ENCODE measurements around the gene LACTB. TPM values are rescaled to one million over a fixed set of nuclear protein-coding genes. Genes with fewer than 3 reads are reported as not detected.
A peak's percentile ranks its signal among the peaks of the same experiment; 100 is the strongest.

The LACTB gene
- total RNA-seq = 26.0 TPM
- long read RNA-seq, transcript LACTB-201 (6 exons, 1,972 nt) = major isoform, 51 of 87 reads
- long read RNA-seq, transcript LACTB-202 (5 exons, 2,978 nt) = minor isoform, 15 of 87 reads
- long read RNA-seq, partial matches to known transcripts = 11 of 87 reads
- long read RNA-seq, other reads (novel, unspliced or antisense) = 10 of 87 reads

- ATAC-seq = peak; percentile 97
- peak; percentile 93 for DNase-seq
- intact Hi-C loops (cut with micrococcal nuclease) = no loop called here
Measured at GRCh38 chr15:63121382-63122001, at the start of gene LACTB. Gene LACTB, plus strand, starts transcription at chr15:63121861. Its CDS starts 11 bp downstream, at chr15:63121872.

GRCh38 chr15:63072023-63072650, 49.5 kb upstream of the LACTB start:
- intact Hi-C loops (cut with micrococcal nuclease) = no loop called here
- DNase-seq (no peak), ATAC-seq (no peak)

- DNase-seq (no peak), ATAC-seq (no peak)
- intact Hi-C loops (cut with micrococcal nuclease) = no loop called here
Measured at GRCh38 chr15:63072809-63073277, 48.8 kb upstream of the LACTB start.

- no peak for DNase-seq
- intact Hi-C loops (cut with micrococcal nuclease) = no loop called here
- ATAC-seq = no peak
Measured at GRCh38 chr15:63073497-63074172, 48.0 kb upstream of the LACTB start.

- intact Hi-C loops (cut with micrococcal nuclease) = no loop called here
- DNase-seq = no peak
- ATAC-seq = no peak
Measured at GRCh38 chr15:63075015-63075983, 46.4 kb upstream of the LACTB start.

- intact Hi-C loops (cut with micrococcal nuclease) = no loop called here
- ATAC-seq (no peak), DNase-seq (no peak)
Measured at GRCh38 chr15:63075984-63076713, 45.5 kb upstream of the LACTB start.

GRCh38 chr15:63076714-63077046, 45.0 kb upstream of the LACTB start:
- no peak for DNase-seq
- intact Hi-C loops (cut with micrococcal nuclease) = no loop called here
- ATAC-seq = no peak

GRCh38 chr15:63077952-63078351, 43.7 kb upstream of the LACTB start:
- ATAC-seq (no peak), DNase-seq (no peak)
- intact Hi-C loops (cut with micrococcal nuclease) = no loop called here

GRCh38 chr15:63079947-63080626, 41.6 kb upstream of the LACTB start:
- intact Hi-C loops (cut with micrococcal nuclease) = no loop called here
- ATAC-seq (peak; percentile 49), DNase-seq (no peak)

GRCh38 chr15:63080634-63081250, 40.9 kb upstream of the LACTB start:
- intact Hi-C loops (cut with micrococcal nuclease) = no loop called here
- DNase-seq (peak; percentile 41), ATAC-seq (peak; percentile 85)

- DNase-seq (no peak), ATAC-seq (no peak)
- intact Hi-C loops (cut with micrococcal nuclease) = no loop called here
Measured at GRCh38 chr15:63082366-63082765, 39.3 kb upstream of the LACTB start.

- intact Hi-C loops (cut with micrococcal nuclease) = no loop called here
- DNase-seq (peak; percentile 69), ATAC-seq (peak; percentile 73)
Measured at GRCh38 chr15:63083044-63083443, 38.6 kb upstream of the LACTB start.

- DNase-seq = no peak
- ATAC-seq = no peak
- intact Hi-C loops (cut with micrococcal nuclease) = no loop called here
Measured at GRCh38 chr15:63083541-63083940, 38.1 kb upstream of the LACTB start.

GRCh38 chr15:63084806-63085205, 36.9 kb upstream of the LACTB start:
- DNase-seq = no peak
- intact Hi-C loops (cut with micrococcal nuclease) = no loop called here
- no peak for ATAC-seq

- intact Hi-C loops (cut with micrococcal nuclease) = no loop called here
- no peak for ATAC-seq
Measured at GRCh38 chr15:63085289-63085688, 36.4 kb upstream of the LACTB start.

GRCh38 chr15:63086271-63086670, 35.4 kb upstream of the LACTB start:
- ATAC-seq = no peak
- no peak for DNase-seq
- intact Hi-C loops (cut with micrococcal nuclease) = no loop called here

More at GRCh38 chr15:63085289-63085688, 36.4 kb upstream of the LACTB start:
- no peak for DNase-seq

- DNase-seq (no peak), ATAC-seq (no peak)
- intact Hi-C loops (cut with micrococcal nuclease) = no loop called here
Measured at GRCh38 chr15:63086947-63087346, 34.7 kb upstream of the LACTB start.
